Occipital lobe (tissue), 2 donors: ENCODE measurements around the gene RADIL. TPM values are rescaled to one million over a fixed set of nuclear protein-coding genes. Genes with fewer than 3 reads are reported as not detected.
"Not testable (repeated sequence)": the region's sequence is repeated elsewhere in the genome, so short reads cannot be mapped to it uniquely, and the experiment has no call there.

ENCODE experiments used
- DNase-seq: peaks from one replicate; lab custom pipeline; 2025; lab: John Stamatoyannopoulos, UW
- total RNA-seq: library from RNA; depleted of rRNA; stranded (reverse); fragments of >200 nt; gene quantifications from one replicate; pipeline ENCODE4 v1.2.3, GENCODE V29; 2014

RADIL gene, protein sequence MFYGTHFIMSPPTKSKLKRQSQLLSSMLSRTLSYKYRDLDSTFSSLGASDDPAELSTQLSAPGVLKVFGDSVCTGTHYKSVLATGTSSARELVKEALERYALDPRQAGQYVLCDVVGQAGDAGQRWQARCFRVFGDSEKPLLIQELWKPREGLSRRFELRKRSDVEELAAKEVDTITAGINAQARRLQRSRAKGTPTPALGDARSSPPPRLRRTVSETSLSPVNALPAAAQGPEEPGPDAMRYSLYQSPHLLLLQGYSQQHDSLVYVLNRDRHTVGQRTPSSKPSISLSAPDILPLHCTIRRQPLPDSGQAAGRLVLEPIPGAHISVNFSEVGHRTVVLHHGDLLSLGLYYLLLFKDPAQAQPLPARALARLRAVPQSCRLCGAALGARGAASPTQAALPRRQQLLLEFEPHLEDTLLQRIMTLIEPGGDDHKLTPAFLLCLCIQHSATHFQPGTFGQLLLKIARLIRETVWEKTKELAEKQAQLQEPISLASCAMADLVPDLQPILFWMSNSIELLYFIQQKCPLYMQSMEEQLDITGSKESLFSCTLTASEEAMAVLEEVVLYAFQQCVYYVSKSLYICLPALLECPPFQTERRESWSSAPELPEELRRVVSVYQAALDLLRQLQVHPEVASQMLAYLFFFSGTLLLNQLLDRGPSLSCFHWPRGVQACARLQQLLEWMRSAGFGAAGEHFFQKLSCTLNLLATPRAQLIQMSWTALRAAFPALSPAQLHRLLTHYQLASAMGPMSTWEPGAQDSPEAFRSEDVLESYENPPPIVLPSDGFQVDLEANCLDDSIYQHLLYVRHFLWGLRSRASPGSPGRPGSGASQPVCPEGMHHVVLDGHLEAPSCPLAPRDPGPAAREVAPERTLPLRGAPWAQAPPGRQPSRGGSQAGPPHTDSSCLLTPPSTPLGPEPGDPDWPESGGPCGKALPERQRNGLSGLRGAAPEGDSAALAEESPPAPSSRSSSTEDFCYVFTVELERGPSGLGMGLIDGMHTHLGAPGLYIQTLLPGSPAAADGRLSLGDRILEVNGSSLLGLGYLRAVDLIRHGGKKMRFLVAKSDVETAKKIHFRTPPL
- total RNA-seq, result 2.3 TPM

DNA sequence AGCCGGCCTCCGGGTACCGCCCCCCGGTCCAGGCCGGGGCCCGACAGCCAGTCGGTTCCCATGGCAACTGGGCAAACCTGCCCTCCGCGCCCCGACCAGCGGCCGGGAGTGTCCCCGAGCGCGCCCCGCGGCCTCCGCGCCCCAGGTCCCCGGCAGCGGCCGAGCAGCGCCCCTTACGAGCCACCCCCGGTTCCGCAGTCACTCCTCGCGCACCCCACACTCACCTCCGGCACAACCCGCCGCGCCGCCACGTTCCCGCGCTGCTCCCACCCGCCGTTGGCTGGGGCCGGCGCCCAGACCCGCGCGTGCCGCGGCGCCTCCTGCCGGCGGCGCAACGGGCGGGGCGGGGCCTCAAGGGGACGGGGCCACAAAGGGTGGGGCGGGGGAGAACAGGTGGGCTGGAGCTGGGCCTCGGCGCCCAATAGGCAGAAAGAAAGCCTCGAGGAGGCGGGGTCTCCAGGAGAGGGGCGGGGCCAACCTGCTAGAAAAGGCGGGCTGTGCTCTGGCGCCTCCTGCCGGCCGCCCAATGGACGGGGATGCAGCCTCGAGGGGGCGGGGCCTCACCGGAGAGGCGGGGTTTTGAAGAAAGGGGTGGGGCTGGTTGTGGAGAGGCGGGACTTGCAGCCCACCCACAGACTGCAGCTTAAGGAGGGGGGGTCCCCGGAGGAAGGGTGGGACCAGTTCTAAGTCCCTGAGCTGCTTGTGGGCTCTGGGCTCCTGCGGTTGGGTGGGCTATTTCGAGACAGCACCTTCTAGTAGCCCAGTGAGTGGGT lies at the start of gene RADIL:
Gene RADIL (minus strand): TSS at position 345 of the 773 bp plus-strand sequence. CDS start 5,577 bp downstream, outside the sequence.
- DNase-seq, result peak; percentile 88

DNA sequence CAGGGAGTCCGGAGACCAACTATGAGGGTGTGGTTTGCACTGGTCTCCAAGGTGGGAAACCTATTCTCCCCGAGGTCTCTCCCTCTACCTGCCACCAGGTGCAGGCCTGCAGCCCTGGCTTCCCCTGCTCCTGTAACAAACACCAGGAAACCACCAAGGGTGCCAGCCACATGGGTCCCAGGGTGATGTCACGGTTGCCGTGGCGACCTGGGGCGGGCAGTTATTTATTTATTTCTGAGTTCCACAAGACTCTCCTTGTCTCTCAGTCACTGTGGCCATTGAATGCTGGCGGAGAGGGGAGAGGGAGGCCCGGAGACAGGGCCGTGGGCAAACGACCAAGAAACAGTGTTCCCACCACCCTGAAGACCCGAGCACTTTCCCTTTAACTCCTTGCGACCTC lies 48.4 kb upstream of the RADIL start:
- DNase-seq, result peak; percentile 60

DNA sequence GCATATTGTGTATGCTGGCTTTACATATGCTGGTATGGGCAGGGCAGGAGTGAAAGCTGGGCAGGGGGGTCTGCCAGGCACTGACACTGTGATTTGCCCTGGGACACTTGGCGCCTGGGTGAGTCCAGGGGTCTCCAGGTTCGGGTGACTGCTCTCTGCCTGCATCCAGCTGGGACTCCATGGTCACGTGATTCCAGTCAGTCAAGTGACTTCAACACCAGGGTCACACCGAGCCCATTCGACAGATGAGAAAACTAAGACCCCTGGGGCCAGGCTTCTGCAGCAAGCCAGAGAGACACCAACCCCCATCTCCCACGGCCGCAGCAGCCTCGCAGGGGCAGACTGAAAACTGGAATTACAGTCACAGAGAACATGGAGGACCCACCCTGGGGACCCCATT lies 45.5 kb upstream of the RADIL start:
- DNase-seq, result no peak

DNA sequence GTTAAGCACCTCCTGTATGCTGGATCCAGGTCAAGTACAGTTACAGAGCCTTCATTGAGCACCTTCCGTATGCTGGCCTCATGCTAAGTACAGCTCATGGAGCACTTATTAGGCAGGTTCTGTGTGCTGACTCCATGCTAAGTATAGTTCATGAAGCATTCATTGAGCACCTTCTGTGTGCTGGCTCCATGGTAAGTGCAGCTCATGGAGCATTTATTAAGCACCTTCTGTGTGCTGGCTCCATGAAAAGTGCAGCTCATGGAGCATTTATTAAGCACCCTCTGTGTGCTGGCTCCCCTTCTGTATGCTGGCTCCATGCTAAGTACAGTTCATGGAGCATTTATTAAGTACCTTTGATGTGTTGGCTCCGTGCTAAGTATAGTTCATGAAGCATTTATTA lies 44.9 kb upstream of the RADIL start:
- DNase-seq, result no peak

DNA sequence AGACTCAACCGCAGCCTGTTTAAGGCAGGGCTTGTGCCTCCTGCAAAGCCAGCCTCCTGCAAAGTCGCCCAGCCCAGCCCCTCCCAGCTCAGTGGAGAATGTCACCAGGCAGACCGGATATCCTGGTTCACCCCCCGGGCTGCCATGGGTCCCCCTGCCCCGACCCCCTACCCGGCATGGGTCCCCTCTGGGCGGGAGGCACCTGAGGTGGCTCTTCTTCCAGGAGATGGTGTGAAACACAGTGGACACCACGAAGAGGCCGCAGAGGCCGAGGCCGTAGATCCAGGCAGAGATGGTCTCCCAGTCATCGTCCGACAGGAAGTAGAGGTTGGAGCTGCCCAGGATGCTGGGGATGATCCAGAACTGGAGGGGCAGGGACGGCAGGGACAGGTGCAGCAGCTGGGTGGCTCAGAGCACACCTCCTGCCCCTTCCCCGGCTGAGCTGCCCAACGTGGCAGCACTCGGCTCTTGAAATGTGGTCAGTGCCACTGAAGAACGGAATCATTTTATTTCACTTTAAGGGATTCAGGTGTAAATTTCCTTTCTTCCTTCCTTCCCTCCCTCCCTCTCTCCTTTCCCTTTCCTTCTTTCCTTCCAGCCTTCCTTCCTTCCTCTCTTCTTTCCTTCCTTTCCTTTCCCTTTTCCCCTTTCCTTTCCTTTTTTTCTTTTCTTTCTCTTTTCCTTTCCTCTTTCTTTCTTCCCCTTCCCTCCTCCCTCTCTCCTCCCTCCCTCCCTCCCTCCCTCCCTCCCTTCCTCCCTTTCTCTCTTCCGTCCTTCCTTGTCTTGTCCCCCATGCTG lies 36.7 kb upstream of the RADIL start:
- DNase-seq, result no peak

DNA sequence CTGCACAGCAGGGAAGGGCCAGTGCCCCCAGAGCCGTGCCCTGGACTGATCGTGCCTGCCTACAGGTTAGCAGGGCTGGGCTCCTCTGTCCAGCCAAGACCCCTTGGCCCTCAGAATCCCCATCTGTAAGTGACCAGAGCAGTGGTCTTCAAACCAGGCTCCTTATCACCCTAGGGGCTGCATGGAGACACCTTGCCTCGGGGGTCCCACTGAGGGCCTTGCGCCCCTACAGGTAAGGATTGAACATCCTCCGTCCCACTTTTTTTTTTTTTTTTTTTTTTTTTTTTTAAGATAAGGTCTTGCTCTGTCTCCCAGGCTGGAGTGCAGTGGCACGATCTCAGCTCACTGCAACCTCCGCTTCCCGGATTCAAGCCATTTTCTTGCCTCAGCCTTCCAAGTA lies 32.6 kb upstream of the RADIL start:
- DNase-seq, result no peak

DNA sequence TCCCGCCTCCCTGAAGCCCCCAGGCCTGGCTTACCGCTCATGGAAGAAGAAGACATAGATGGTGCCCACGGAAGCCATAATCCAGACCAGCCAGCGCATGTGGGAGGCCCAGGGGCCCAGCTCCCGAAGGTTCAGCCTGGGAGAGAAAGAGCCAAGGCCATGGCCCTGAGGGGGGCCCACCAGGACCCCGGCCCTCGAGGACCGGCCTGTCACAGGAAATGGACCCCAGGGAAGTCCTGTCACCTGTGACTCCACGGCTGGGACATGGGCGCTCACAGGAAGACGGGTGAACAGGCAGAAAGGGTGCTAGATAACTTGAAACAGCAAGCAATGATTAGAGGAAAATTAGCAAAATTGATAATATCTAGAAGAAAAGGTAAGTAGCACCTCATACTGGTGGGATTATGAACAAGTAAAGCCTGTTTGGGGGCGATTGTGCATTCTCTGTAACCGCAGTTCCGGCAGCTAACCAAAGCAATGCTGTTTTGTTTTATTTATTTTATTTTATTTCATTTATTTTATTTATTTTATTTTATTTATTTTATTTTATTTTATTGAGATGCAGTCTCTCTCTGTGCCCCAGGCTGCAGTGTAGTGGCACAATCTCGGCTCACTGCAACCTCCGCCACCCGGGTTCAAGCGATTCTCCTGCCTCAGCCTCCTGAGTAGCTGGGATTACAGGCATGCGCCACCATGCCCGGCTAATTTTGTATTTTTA lies 27.8 kb upstream of the RADIL start:
- no peak for DNase-seq

DNA sequence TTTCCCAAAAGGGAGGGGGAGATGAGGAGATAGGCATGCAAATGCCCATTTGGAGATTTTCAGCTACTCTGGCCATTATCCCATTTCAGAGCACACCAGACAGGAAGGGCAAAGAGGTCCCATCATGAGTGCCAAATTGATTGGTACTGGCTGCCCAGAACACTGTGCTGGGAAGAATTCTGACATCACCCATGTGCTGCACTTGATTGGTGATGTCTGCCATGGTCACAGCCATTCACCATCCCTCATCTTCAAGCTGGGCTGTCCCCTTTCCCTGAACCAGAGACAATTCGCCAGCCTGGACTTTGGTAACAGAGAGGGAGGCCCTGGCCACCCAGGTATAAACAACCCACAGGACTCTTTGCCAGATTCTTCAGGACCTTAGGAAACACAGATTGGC lies 23.2 kb upstream of the RADIL start:
- no peak for DNase-seq

DNA sequence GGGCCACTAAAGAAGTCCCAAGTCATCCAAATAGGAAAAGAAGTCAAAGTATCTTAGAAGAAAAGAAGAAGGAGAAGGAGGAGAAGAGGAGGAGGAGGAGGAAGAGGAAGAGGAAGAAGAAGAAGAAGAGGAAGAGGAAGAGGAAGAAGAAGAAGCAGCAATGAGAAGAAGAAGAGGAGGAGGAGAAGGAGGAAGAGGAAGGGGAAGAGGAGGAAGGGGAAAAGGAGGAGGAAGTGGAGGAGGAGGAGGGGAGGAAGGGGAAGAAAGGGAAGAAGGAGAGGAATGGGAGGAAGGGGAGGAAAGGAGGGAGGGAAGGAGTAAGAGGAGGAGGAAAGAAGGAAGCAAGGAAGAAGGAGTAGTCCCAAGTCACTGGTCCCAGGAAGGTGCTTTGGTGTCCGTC lies 21.7 kb upstream of the RADIL start:
- no peak for DNase-seq

DNA sequence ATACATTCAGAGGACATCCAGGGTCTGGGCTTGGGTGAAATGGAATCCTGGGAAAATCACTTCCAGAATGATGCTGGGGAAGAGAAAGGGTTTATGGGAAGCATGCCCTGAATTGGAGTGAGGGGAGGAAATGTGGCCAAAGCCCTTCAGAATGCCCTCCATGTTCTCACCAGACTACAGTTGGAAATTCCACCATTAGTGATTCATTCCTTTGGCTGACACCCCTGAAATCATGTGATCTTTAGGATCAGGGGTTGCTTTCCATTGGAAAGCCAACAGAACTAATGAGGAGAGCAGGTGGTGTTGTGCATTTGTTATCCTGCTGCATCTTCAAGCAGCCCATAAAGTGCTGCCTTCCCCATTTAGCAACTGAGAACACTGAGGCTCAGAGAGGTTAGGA lies 20.8 kb upstream of the RADIL start:
- DNase-seq, result no peak

DNA sequence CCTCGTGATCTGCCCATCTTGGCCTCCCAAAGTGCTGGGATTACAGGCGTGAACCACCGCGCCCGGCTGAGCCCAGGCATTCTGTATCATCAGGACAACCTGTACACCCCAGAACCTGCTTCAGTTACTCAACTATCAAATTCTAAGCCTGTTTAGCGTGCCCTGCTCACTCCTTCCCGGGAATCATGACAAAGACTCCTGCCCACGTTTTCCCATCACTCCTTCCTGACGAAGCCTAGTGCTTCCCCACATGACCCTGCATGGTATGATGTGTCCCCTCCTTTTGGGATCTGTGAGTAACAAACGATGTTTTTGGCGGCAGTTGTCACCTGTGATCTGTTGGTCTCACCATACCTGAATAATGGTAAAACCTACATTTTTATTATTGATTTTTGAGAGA lies 12.2 kb upstream of the RADIL start:
- no peak for DNase-seq

DNA sequence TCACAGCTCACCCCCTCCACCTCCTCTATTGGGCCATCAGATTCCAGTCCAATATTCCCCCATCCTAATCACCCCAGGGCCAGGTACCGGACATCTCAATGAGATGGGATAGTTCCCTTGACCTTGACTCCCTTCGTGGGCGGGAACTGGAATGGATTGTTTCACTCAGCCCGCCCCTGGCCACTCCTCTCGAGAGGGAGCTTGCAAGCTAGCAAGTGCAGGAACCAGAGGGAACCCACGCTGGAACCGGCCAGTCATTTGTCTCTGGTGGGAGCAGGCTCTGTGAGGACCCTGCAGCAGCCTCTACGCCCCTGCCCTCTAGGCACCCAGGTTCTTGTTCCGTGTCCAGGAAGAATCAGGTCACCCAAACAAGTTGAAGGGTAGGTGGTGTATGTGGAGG lies 11.0 kb upstream of the RADIL start:
- no peak for DNase-seq

DNA sequence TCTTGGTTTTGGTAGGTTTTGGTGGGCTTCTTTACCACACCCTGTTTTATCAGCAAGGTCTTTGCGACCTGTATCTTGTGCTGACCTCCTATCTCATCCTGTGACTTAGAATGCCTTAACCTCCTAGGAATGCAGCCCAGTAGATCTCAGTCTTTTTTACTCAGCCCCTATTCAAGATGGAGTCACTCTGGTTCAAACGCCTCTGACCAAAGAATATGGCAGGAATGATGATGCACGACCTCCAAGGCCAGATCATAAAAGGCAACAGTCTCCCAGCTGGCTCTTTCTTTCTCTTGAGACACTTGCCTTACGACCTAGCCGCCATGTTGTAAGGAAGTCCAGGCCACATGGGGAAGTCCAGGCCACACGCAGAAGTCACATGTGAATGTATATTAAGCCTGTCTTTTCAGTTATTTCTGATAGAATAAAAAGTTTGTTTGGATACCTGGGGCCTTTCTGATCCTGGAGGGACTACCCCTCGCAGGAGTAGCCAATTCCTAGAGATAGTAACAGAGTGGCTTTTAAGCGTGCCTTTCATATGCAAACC lies 10.5 kb upstream of the RADIL start:
- DNase-seq, result no peak

DNA sequence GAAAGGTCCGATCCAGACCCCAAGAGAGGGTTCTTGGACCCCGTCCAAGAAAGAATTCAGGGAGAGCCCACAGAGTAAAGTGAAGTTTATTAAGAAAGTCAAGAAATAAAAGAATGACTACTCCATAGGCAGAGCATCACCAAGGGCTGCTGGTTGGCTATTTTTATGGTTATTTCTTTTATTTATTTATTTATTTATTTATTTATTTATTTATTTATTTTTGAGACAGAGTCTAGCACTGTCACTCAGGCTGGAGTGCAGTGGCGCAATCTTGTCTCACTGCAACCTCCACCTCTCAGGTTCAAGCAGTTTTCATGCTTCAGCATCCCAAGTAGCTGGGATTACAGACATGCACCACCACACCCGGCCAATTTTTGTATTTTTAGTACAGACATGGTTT lies 9.7 kb upstream of the RADIL start:
- not testable (repeated sequence) for DNase-seq

DNA sequence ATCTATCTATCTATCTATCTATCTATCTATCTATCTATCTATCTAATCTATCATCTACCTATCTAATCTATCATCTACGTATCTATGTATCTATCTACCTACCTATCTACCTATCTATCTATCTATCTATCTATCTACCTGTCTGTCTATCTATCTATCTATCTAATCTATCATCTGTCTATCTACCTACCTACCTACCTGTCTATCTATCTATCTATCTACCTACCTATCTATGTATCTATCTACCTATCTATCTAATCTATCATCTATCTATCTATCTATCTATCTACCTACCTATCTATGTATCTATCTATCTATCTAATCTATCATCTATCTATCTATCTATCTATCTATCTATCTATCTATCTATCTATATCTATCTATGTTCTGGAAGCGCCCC lies 8.0 kb upstream of the RADIL start:
- DNase-seq, result not testable (repeated sequence)

DNA sequence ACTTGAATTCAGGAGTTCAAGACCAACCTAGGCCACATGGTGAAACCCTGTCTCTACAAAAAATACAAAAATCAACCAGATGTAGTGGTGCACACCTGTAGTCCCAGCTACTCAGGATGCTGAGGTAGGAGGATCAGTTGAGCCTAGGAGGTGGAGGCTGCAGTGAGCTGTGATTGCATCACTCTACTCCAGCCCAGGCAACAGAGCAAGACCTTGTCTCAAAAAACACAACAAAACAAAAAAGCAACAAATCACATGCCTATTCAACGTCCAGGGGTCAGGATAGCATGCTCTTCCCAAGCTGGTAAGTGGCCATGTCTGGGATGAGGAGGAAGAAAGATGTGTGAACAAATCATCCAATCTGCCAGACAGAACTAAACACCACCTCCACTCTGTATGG lies 6.2 kb upstream of the RADIL start:
- no peak for DNase-seq

DNA sequence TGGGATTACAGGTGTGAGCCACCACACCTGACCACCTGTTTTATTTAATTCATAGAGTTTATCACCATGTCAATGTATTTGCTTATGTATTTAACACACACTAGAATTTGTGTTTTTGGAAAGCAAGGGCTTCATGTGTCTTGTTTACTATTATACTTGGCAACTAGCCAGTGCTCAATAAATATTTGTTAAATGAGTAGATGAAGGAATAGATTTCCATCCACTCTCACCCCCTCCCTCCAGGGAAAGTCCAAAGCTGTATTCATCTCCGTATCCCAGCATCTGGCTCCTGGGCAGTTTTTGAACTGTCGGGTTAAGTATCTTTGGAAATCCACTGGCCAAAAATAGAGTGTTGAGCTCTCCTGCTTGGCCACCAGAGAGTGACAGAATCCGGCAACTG lies 4.6 kb upstream of the RADIL start:
- no peak for DNase-seq

DNA sequence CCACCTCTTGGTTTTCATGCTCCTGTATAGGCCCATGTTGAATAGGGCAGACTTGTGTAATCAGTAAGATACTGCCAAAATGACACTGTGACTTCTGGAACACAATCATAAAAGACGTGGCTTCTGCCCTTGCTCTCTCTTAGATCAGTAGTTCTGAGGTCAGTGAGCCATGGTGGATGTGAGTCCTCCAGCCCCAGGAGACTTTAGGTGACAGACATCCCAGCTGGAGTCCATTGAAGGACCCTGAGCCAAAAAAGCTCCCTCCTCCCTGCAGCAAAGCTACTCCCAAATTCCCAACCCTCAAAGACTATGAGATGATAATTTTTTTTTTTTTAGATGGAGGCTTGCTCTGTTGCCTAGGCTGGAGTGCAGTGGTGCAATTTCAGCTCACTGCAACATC lies 3.2 kb upstream of the RADIL start:
- DNase-seq, result no peak

DNA sequence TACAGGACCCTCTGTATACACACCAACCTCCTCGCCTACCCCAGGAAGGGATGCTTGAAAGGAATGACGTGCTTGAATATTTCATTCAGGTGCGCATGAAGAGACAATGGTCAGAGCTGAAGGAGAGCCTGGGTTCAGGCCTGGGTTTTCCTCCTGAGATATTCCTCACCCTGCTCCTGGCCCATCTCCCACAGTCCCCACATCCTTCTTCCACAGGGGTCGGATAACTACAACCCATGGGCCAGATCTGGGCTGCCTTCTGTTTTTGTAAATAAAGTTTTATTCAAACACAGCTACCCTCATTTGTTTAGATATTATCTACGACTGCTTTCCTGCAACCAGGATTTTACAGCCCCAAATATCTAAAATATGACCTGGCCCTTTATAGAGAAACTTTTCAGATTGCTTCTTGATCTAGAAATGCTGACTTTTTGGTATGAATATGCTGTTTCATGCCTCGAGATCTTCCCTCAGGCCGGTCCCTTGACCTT lies 1.8 kb upstream of the RADIL start:
- DNase-seq, result no peak

DNA sequence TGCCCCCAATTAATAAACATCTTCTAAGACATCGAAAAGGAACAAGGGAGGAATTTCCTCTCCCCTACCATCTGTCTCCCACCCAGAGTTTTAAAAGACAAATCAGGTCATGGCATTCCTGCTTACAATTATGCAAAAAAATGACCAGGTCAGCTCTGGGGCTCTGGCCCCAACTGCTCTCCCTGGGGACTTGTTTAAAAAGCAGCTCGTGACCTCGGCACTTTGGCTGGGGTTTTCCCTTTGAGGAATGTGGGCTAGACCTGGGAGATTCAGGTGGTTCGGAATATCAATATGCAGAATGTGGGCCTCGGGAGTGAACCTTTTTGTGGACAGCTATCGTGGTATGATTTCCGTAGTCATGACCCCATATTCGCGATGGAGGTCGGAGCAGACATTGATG lies 648 bp upstream of the RADIL start:
- DNase-seq, result no peak
